HG02870 (cell line): ENCODE results near the gene RABGGTB.
A peak's percentile ranks its signal among the peaks of the same experiment; 100 is the strongest.
"Not testable (repeated sequence)": the region's sequence is repeated elsewhere in the genome, so short reads cannot be mapped to it uniquely, and the experiment has no call there.

Experiments
- ATAC-seq: cut with Tn5 transposase; IDR thresholded peaks from one replicate; pipeline ENCODE4 v1.9.1; 2021; ENCODE audit warnings: mild to moderate bottlenecking, moderate library complexity; ENCODE audit not compliant: unreplicated experiment

Gene RABGGTB

DNA sequence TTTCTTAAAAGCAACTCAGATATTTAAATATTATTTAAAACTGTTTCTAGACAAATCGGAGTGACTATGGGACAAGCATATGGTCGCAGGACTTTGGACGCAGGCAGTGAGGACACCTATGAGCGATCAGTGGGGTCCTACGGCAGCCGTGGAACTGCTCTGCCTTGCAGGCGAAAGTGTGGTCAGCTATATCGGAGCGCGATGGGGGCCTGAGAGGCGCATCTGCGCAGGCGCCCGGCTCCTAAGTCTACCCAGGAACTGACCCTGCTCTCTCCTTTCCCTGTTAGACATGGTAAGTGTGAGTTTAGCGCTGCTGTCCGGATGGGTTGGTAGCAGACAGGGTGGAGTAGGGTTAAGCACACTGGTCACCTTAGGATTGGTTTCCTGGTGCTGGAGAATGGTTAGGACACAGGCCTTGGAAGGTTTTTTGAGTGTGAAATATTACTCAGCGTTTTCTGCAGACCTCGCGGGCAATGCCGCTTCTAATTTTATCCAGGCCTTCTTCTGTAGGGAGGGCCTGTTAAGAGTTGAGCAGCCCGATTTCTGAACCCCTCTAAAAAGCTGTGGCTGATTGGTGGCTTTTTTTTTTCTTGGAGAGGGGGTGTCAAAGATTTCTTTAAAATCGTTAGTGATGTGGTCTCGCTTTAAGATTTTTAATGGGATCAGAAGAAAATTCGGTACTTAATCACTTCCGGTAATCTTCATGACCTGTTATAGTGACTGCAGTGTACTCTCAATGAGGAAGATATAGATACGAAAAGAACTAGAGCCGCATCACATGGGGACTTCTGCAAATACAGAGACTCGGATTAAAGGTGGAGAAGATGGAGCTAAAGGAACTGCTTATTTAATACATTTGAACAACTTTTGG is at the start of gene RABGGTB:
Gene RABGGTB, plus strand, starts transcription at position 274 of the 871 bp plus-strand sequence. Its CDS starts 16 bp downstream, at position 290.
- peak; percentile 56 for ATAC-seq

- no peak for ATAC-seq
These were observed 43.9 kb upstream of the RABGGTB start for GRCh38 chr1:75742047-75742625.

DNA sequence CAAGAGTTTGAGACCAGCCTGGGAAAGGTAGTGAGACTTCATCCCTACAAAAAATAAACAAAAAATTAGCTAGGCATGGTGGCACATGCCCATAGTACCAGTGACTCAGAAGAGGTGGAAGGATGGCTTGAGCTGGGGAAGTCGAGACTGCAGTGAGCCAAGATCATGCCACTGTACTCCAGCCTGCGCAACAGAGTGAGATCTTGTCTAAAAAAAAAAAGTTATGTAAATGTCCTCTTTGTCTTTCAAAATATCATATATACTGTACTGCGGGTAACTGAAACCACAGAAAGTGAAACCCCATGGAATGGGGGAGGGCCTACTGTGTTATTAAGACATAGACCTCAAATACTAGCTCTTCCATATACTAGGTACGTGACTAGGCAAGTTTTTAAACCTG is 40.8 kb upstream of the RABGGTB start:
- peak; percentile 89 for ATAC-seq

DNA sequence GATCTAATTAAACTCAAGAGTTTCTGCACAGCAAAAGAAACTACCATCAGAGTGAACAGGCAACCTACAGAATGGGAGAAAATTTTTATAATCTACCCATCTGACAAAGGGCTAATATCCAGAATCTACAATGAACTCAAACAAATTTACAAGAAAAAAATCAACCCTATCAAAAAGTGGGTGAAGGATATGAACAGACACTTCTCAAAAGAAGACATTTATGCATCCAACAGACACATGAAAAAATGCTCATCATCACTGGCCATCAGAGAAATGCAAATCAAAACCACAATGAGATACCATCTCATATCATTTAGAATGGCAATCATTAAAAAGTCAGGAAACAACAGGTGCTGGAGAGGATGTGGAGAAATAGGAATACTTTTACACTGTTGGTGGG is 28.8 kb upstream of the RABGGTB start:
- not testable (repeated sequence) for ATAC-seq

DNA sequence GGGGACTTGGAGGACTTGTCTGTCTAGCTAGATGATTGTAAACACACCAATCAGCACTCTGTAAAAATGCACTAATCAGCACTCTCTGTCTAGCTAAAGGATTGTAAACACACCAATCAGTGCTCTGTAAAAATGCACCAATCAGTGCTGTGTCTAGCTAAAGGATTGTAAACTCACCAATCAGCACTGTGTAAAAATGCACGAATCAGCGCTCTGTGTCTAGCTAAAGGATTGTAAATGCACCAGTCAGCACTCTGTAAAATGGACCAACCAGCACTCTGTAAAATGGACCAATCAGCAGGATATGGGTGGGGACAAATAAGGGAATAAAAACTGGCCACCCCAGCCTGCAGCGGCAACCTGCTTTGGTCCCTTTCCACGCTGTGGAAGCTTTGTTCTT is 27.5 kb upstream of the RABGGTB start:
- not testable (repeated sequence) for ATAC-seq

GRCh38 chr1:75764057-75764655 is 21.9 kb upstream of the RABGGTB start:
- ATAC-seq = no peak

DNA sequence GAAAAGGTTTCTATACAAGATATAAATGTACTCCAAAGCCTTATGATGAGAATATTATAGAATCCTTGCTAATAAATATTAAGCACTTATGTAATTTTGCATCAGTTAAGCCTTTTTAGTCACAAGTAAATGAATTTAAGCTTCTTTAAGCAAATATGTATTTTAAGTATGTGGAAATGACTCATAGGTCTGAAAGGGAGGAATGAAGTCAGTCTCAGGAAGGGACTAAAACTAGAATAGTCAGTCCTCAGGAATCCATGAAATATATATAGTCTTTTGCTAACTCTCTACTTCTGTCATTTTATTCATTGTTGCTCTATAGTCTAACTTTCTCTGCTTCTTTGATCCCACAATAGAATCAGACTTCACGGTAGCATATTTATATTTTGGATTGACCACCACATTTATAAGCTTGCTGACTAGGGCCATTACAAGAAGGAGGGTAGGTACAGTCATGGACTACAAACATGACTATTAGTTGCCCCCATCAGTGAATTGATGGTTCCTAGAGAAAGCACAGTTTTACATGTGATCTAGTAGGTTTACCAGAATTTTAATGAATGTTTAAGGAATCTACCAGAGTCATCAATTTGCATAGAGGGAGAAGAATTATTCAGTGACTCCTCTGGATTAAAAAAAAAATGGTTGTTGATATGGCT is 20.2 kb upstream of the RABGGTB start:
- ATAC-seq = no peak

GRCh38 chr1:75768016-75768415 is 18.0 kb upstream of the RABGGTB start:
- ATAC-seq = no peak

DNA sequence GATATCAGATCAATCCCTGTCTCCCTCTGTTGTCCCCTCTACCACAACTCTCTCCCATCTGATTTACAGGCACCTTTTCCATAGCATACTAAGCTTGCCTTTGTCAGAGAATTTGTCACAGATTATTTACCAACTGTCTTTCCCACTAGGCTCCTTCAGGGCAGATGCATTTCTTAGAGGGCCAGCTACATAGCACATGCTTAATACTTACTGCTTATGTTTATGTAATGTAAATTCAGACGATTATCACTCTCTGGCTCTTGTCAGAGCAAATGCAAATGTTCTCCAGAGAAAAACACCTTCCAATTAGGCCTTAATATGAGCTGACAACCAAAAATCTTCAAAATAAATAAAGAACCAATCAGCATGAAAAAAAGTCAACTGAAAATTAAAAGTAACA is 15.3 kb upstream of the RABGGTB start:
- no peak for ATAC-seq

DNA sequence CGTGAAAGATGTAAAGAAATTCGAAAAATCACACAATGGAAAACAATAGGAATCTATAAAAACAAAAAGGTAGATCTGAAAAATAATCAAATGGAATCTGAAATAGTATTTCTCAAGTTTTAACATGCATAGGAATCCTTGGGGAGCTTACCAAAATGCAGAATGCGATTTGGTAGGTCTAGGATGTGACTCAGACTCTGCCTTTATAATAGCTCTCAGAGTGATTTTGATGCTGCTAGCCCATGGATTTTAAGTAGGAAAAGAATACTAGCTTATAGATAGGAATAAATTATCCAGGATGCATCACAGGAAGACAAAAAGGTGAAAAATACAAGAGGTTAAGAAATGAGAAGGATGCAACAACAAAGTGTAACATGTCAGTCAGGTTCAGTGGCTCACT is 14.1 kb upstream of the RABGGTB start:
- no peak for ATAC-seq

- not testable (repeated sequence) for ATAC-seq
These were observed 8.2 kb upstream of the RABGGTB start for GRCh38 chr1:75777812-75778211.

- not testable (repeated sequence) for ATAC-seq
These were observed 7.4 kb upstream of the RABGGTB start for GRCh38 chr1:75778694-75779093.

DNA sequence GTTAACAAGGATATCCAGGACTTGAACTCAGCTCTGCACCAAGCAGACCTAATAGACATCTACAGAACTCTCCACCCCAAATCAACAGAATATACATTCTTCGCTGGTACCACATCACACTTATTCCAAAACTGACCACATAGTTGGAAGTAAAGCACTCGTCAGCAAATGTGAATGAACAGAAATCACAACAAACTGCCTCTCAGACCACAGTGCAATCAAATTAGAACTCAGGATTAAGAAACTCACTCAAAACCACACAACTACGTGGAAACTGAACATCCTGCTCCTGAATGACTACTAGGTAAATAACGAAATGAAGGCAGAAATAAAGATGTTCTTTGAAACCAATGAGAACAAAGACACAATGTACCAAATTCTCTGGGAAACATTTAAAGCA is 5.9 kb upstream of the RABGGTB start:
- not testable (repeated sequence) for ATAC-seq

GRCh38 chr1:75783920-75784319 is 2.1 kb upstream of the RABGGTB start:
- ATAC-seq = not testable (repeated sequence)

GRCh38 chr1:75785320-75785982 is 605 bp upstream of the RABGGTB start:
- peak; percentile 17 for ATAC-seq

DNA sequence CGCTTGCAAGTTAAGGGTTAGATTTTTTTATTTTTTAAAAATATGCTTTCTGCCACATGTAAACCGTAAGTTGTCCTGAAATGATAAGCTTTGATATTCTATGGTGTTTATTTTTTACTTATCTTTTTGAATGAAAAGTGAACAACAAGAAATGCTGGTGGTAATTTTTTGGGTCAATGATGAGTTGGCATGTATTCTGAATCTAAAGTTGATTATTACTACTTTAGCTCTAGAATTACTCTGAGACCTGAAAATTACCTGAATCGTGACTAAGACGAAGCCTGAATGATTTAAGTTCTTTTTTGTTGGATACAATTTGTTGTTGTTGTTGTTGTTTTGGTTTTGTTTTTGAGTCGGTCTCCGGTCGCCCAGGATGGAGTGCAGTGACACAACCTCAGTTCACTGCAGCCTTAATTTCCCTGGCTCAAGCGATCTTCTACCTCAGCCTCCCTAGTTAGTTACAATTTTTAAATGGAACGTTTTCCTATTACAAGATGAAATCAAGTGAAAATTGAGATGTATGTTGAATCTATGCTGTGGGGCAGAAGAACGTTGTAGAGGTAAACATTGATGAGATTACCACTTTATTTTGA is 941 bp downstream of the RABGGTB start:
- ATAC-seq = no peak

DNA sequence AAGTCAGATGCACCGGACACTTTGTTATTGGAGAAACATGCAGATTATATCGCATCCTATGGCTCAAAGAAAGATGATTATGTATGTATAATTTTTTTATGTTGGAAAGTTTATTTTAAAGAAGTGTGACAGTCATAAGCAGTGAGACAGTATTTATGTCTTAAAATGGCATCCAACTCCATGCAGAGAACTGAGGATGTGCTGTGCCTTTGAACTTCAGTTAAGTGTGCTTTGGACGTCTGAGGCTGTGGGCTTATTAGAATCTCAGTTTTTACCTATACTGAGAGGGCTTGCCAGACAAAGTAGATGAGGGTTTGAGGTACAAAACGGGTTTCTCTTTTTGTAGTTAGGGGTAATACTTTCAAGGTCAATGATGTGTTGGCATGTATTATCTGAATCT is 1.5 kb downstream of the RABGGTB start:
- no peak for ATAC-seq

GRCh38 chr1:75789988-75790387 is 3.9 kb downstream of the RABGGTB start:
- ATAC-seq = no peak

- no peak for ATAC-seq
These were observed 5.0 kb downstream of the RABGGTB start for GRCh38 chr1:75791022-75791421.

DNA sequence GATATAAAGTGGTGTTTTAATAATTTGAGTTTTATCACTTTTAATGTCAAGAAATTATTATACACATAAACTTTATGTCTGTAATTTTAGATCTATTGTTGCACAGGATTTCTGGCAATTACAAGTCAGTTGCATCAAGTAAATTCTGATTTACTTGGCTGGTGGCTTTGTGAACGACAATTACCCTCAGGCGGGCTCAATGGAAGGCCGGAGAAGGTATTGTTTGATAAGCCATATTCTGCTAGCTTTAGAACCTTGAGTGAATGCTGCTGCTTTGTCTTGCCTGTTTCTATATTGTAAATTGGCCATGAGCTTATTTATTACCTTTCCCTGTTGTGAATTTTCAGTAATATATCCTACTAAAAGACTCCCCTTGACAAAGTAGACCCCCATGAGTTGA is 6.0 kb downstream of the RABGGTB start:
- ATAC-seq = no peak
